HCT116 (cell line): ENCODE data around the gene SELENOM. TPM values are rescaled to one million over a fixed set of nuclear protein-coding genes. Genes with fewer than 3 reads are reported as not detected.

Experiments used
- ATAC-seq: fragments of 200-7000 bp; cut with Tn5 transposase; 2 replicates; pipeline ENCODE4 v1.9.1; 2020; ENCODE audit warnings: mild to moderate bottlenecking, moderate library complexity
- BruUV-seq: library from RNA; stranded (reverse); fragments of 400-500 nt; replicated peaks from 2 replicates; lab custom pipeline; 2021; lab: Mats Ljungman, UMichigan
- CTCF ChIA-PET: fragments of 300-600 bp; sonication (Branson Sonifier 250); formaldehyde crosslinking; loops from one replicate; lab custom pipeline; 2021; ENCODE audit warnings: antibody characterized with exemption; lab: Charles Lee
- POLR2A ChIA-PET: fragments of 300-600, 350-600 bp; sonication (Branson Sonifier 250); formaldehyde crosslinking; loops from one replicate; lab custom pipeline; 2021; ENCODE audit warnings: antibody characterized with exemption; lab: Charles Lee
- RAD21 ChIA-PET, 2 experiments: fragments of 300-600 bp; sonication (Branson Sonifier 250); formaldehyde crosslinking; loops; one replicate each; lab custom pipeline; 2023; ENCODE audit warnings: low total read pairs in 2 of 2; ENCODE audit not compliant: uncharacterized antibody in 2 of 2, unreplicated experiment in 2 of 2, low non-redundant PET in 1 of 2; lab: Charles Lee
- DNase-seq: peaks from one replicate; pipeline ENCODE4 v3.0.0-alpha.2; 2010; ENCODE audit warnings: low read depth, low spot score
- H2AFZ ChIP-seq: fragments of 200-600 bp; shearing (Covaris generic), sonication (generic); 2 replicates; pipeline ENCODE4 v1.6.1; 2017; ENCODE audit warnings: low read depth, mixed run types, mixed read lengths, antibody characterized with exemption, low read length; ENCODE audit not compliant: poor library complexity, severe bottlenecking
- H3K27ac ChIP-seq: 2 replicates; pipeline ENCODE4 v1.5.1; 2012; ENCODE audit warnings: low read depth, low read length
- H3K27me3 ChIP-seq: fragments of 200-600 bp; sonication (generic); 2 replicates; pipeline ENCODE4 v1.6.1; 2016; ENCODE audit warnings: mixed run types, low read length, mixed read lengths; ENCODE audit not compliant: insufficient read depth
- H3K36me3 ChIP-seq, 2 experiments: fragments of 200-500 bp in 1 of 2; fragments of 200-600 bp in 1 of 2; sonication (Bioruptor generic) in 1 of 2; sonication (generic) in 1 of 2; 2 replicates each; pipeline versions ENCODE4 v1.5.1 to v1.6.1; 2014 to 2016; ENCODE audit warnings: low read length in 2 of 2, inconsistent platforms in 1 of 2, mixed read lengths in 1 of 2, mixed run types in 1 of 2; ENCODE audit not compliant: insufficient read depth in 2 of 2, control insufficient read depth in 1 of 2
- H3K4me1 ChIP-seq, 2 experiments: fragments of 200-600 bp in 1 of 2; sonication (generic) in 1 of 2; 2 replicates each; pipeline versions ENCODE4 v1.5.1 to v1.6.1; 2012 to 2017; ENCODE audit warnings: low read length in 2 of 2, inconsistent platforms in 1 of 2, mild to moderate bottlenecking in 1 of 2, mixed read lengths in 1 of 2, mixed run types in 1 of 2, moderate library complexity in 1 of 2; ENCODE audit not compliant: insufficient read depth in 2 of 2, control insufficient read depth in 1 of 2
- H3K4me2 ChIP-seq: fragments of 200-600 bp; sonication (generic); 2 replicates; pipeline ENCODE4 v1.6.1; 2017; ENCODE audit warnings: mixed run types, low read length, mixed read lengths
- H3K4me3 ChIP-seq, 2 experiments: fragments of 200-600 bp in 1 of 2; sonication (generic) in 1 of 2; replicated peaks in 1 of 2; 2 replicates each; pipeline ENCODE4 v1.5.1; 2011 to 2016; ENCODE audit warnings: low read length in 2 of 2, control low read depth in 1 of 2, low read depth in 1 of 2, mild to moderate bottlenecking in 1 of 2, mixed read lengths in 1 of 2, mixed run types in 1 of 2
- H3K79me2 ChIP-seq: fragments of 200-600 bp; sonication (generic); 2 replicates; pipeline ENCODE4 v1.6.1; 2017; ENCODE audit warnings: mild to moderate bottlenecking, mixed run types, low read length, moderate library complexity, mixed read lengths; ENCODE audit not compliant: insufficient read depth
- H3K9ac ChIP-seq: fragments of 200-600 bp; sonication (generic); 2 replicates; pipeline ENCODE4 v1.6.1; 2016; ENCODE audit warnings: low read length, mixed read lengths
- H3K9me2 ChIP-seq: fragments of 200-600 bp; sonication (generic), shearing (Covaris generic); 2 replicates; pipeline ENCODE4 v1.6.1; 2017; ENCODE audit warnings: mixed run types, mild to moderate bottlenecking, moderate library complexity; ENCODE audit not compliant: insufficient read depth
- H3K9me3 ChIP-seq, 2 experiments: fragments of 200-500 bp in 1 of 2; fragments of 200-600 bp in 1 of 2; sonication (Bioruptor generic) in 1 of 2; sonication (generic) in 1 of 2; 2 replicates each; pipeline ENCODE4 v1.6.1; 2014 to 2017; ENCODE audit warnings: low read length in 2 of 2, mixed read lengths in 2 of 2, inconsistent platforms in 1 of 2, low read depth in 1 of 2, mild to moderate bottlenecking in 1 of 2, mixed run types in 1 of 2, moderate library complexity in 1 of 2; ENCODE audit not compliant: control insufficient read depth in 1 of 2, insufficient read depth in 1 of 2
- H4K20me1 ChIP-seq: fragments of 200-600 bp; sonication (generic), shearing (Covaris generic); 2 replicates; pipeline ENCODE4 v1.6.1; 2017; ENCODE audit warnings: mixed run types, mild to moderate bottlenecking, moderate library complexity; ENCODE audit not compliant: insufficient read depth
- ATF3 ChIP-seq: IDR thresholded peaks from 2 replicates; pipeline ENCODE4 v1.6.1; 2012
- CBX3 ChIP-seq: IDR thresholded peaks from 2 replicates; pipeline ENCODE4 v1.6.1; 2012; ENCODE audit warnings: low read depth
- EGR1 ChIP-seq: IDR thresholded peaks from 2 replicates; pipeline ENCODE4 v1.6.1; 2012; ENCODE audit warnings: low read depth
- ELF1 ChIP-seq: IDR thresholded peaks from 2 replicates; pipeline ENCODE4 v1.6.1; 2012; ENCODE audit warnings: low read depth, borderline replicate concordance
- EZH2 ChIP-seq: fragments of 200-600 bp; sonication (generic); IDR thresholded peaks from 2 replicates; pipeline ENCODE4 v1.6.1; 2017; ENCODE audit warnings: antibody characterized with exemption, mixed run types
- EZH2phosphoT487 ChIP-seq: fragments of 200-600 bp; IDR thresholded peaks from 2 replicates; pipeline ENCODE4 v1.6.1; 2018; ENCODE audit warnings: antibody characterized with exemption, borderline replicate concordance
- FOSL1 ChIP-seq: IDR thresholded peaks from 2 replicates; pipeline ENCODE4 v1.6.1; 2012; ENCODE audit warnings: low read depth
- JUND ChIP-seq: IDR thresholded peaks from 2 replicates; pipeline ENCODE4 v1.6.1; 2012
- MAX ChIP-seq: IDR thresholded peaks from 2 replicates; pipeline ENCODE4 v1.6.1; 2012
- POLR2A ChIP-seq: IDR thresholded peaks from 2 replicates; pipeline ENCODE4 v1.7.0; 2011; ENCODE audit warnings: borderline replicate concordance; ENCODE audit not compliant: insufficient read depth, insufficient read length; ENCODE audit errors: extremely low read depth
- RAD21 ChIP-seq: IDR thresholded peaks from 2 replicates; pipeline ENCODE4 v1.6.1; 2012; ENCODE audit warnings: low read depth, mild to moderate bottlenecking
- REST ChIP-seq: IDR thresholded peaks from 2 replicates; pipeline ENCODE4 v1.6.1; 2012; ENCODE audit warnings: low read depth
- SIN3A ChIP-seq: IDR thresholded peaks from 2 replicates; pipeline ENCODE4 v1.6.1; 2012; ENCODE audit warnings: low read depth
- SP1 ChIP-seq: IDR thresholded peaks from 2 replicates; pipeline ENCODE4 v1.6.1; 2012; ENCODE audit warnings: low read depth
- SRF ChIP-seq: IDR thresholded peaks from 2 replicates; pipeline ENCODE4 v1.6.1; 2012; ENCODE audit warnings: low read depth
- TCF7L2 ChIP-seq: IDR thresholded peaks from 2 replicates; pipeline ENCODE4 v1.7.0; 2011; ENCODE audit warnings: borderline replicate concordance, inconsistent platforms; ENCODE audit not compliant: insufficient read depth, insufficient read length; ENCODE audit errors: extremely low read depth
- YY1 ChIP-seq: IDR thresholded peaks from 2 replicates; pipeline ENCODE4 v1.6.1; 2011; ENCODE audit warnings: low read length, low read depth, moderate library complexity, mild to moderate bottlenecking; ENCODE audit not compliant: insufficient replicate concordance; ENCODE audit errors: extremely low read depth
- ZBTB33 ChIP-seq: IDR thresholded peaks from 2 replicates; pipeline ENCODE4 v1.6.1; 2011; ENCODE audit warnings: mild to moderate bottlenecking, low read length, moderate library complexity; ENCODE audit not compliant: insufficient replicate concordance; ENCODE audit errors: extremely low read depth
- ZFX ChIP-seq: fragments of 450-650 bp; IDR thresholded peaks from 2 replicates; pipeline ENCODE4 v1.6.1; 2017
- ZNF274 ChIP-seq: fragments of 200-500 bp; sonication (Bioruptor generic); IDR thresholded peaks from 2 replicates; pipeline ENCODE4 v1.6.1; 2014; ENCODE audit warnings: mild to moderate bottlenecking, low read depth, low read length, inconsistent platforms
- intact Hi-C: fragments of 100-400 bp; cut with micrococcal nuclease; formaldehyde crosslinking; loops from 2 replicates; pipeline ENCODE4 v1.10.0; 2022
- total RNA-seq: library from RNA; stranded (reverse); gene quantifications from one replicate; pipeline ENCODE4 v1.2.1, GENCODE V29; 2021; ENCODE audit not compliant: unreplicated experiment

The SELENOM gene
- total RNA-seq, 1 experiment from 2014 or later: 65.6 TPM

GRCh38 chr22:31141551-31141950, 34.2 kb upstream of the SELENOM start:
- no TSS peak for BruUV-seq
- no peaks in the 10 kb centered on the region for H4K20me1 ChIP-seq
- no peak overlapping the region for H3K9ac ChIP-seq
- CTCF ChIA-PET: no interaction called here
- H3K79me2 ChIP-seq: no peaks in the 10 kb centered on the region
- H3K36me3 ChIP-seq: no peaks in the 10 kb centered on the region
- RAD21 ChIA-PET: no interaction called here
- peaks cover 0 to 10% of the 10 kb centered on the region in 2 experiments; a peak in 2 of 4 replicates for H3K4me1 ChIP-seq
- no peak overlapping the region for H3K27ac ChIP-seq
- no peak overlapping the region for H2AFZ ChIP-seq
- H3K9me2 ChIP-seq: no peaks in the 10 kb centered on the region
- intact Hi-C loops: no loop called here
- H3K27me3 ChIP-seq: no peaks in the 10 kb centered on the region
- no peak for DNase-seq
- no peaks in the 10 kb centered on the region for H3K9me3 ChIP-seq
- no peak for TF ChIP-seq ZBTB33
- TF ChIP-seq EZH2phosphoT487: no peak
- TF ChIP-seq SIN3A: no peak
- TF ChIP-seq ZFX: no peak
- TF ChIP-seq POLR2A: no peak
- TF ChIP-seq JUND: no peak
- no peak for TF ChIP-seq ELF1
- TF ChIP-seq SP1: no peak
- no peak for TF ChIP-seq EGR1
- TF ChIP-seq YY1: no peak
- TF ChIP-seq TCF7L2: no peak
- TF ChIP-seq SRF: no peak
- no peak for TF ChIP-seq EZH2
- TF ChIP-seq ATF3: no peak
- TF ChIP-seq ZNF274: no peak
- TF ChIP-seq REST: no peak
- no peak for TF ChIP-seq RAD21
- TF ChIP-seq CBX3: no peak
- no peak for TF ChIP-seq MAX
- TF ChIP-seq FOSL1: no peak
- no peak for ATAC-seq
- no peak overlapping the region for H3K4me2 ChIP-seq
- H3K4me3 ChIP-seq: no peak overlapping the region
- POLR2A ChIA-PET: no interaction called here
